Osteocyte (in vitro differentiated cells): Measurements from ENCODE around the gene USP17L18. TPM values are rescaled to one million over a fixed set of nuclear protein-coding genes. Genes with fewer than 3 reads are reported as not detected.
A peak's percentile ranks its signal among the peaks of the same experiment; 100 is the strongest.
"Not testable (repeated sequence)": the region's sequence is repeated elsewhere in the genome, so short reads cannot be mapped to it uniquely, and the experiment has no call there.

Source experiments
- DNase-seq: peaks from one replicate; pipeline ENCODE4 v3.0.0; 2021; ENCODE audit warnings: mixed read lengths; ENCODE audit not compliant: unreplicated experiment; ENCODE audit errors: extremely low spot score
- H3K27ac Mint-ChIP-seq: one replicate; pipeline ENCODE4 v1.8.0; 2021; ENCODE audit warnings: mild to moderate bottlenecking, mixed read lengths; ENCODE audit not compliant: unreplicated experiment
- H3K27me3 Mint-ChIP-seq: one replicate; pipeline ENCODE4 v1.8.0; 2021; ENCODE audit warnings: mixed read lengths; ENCODE audit not compliant: unreplicated experiment
- H3K36me3 Mint-ChIP-seq: one replicate; pipeline ENCODE4 v1.8.0; 2021; ENCODE audit warnings: mixed read lengths; ENCODE audit not compliant: unreplicated experiment
- H3K4me1 Mint-ChIP-seq: one replicate; pipeline ENCODE4 v1.8.0; 2021; ENCODE audit warnings: mixed read lengths; ENCODE audit not compliant: unreplicated experiment
- H3K4me3 Mint-ChIP-seq: one replicate; pipeline ENCODE4 v1.8.0; 2021; ENCODE audit warnings: mild to moderate bottlenecking, moderate library complexity, mixed read lengths; ENCODE audit not compliant: unreplicated experiment
- H3K9me3 Mint-ChIP-seq: one replicate; pipeline ENCODE4 v1.8.0; 2021; ENCODE audit warnings: mixed read lengths; ENCODE audit not compliant: unreplicated experiment
- long read RNA-seq: library from polyadenylated mRNA; unstranded; transcript quantifications from one replicate; pipeline ENCODE4 v2.0.0, GENCODE V29; 2021
- total RNA-seq: library from RNA; stranded (reverse); gene quantifications from 2 replicates; pipeline ENCODE4 v1.2.1, GENCODE V29; 2021

Gene USP17L18, protein sequence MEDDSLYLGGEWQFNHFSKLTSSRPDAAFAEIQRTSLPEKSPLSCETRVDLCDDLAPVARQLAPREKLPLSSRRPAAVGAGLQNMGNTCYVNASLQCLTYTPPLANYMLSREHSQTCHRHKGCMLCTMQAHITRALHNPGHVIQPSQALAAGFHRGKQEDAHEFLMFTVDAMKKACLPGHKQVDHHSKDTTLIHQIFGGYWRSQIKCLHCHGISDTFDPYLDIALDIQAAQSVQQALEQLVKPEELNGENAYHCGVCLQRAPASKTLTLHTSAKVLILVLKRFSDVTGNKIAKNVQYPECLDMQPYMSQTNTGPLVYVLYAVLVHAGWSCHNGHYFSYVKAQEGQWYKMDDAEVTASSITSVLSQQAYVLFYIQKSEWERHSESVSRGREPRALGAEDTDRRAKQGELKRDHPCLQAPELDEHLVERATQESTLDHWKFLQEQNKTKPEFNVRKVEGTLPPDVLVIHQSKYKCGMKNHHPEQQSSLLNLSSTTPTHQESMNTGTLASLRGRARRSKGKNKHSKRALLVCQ
- not detected in 2 replicates for total RNA-seq
- long read RNA-seq: 0 reads

DNA sequence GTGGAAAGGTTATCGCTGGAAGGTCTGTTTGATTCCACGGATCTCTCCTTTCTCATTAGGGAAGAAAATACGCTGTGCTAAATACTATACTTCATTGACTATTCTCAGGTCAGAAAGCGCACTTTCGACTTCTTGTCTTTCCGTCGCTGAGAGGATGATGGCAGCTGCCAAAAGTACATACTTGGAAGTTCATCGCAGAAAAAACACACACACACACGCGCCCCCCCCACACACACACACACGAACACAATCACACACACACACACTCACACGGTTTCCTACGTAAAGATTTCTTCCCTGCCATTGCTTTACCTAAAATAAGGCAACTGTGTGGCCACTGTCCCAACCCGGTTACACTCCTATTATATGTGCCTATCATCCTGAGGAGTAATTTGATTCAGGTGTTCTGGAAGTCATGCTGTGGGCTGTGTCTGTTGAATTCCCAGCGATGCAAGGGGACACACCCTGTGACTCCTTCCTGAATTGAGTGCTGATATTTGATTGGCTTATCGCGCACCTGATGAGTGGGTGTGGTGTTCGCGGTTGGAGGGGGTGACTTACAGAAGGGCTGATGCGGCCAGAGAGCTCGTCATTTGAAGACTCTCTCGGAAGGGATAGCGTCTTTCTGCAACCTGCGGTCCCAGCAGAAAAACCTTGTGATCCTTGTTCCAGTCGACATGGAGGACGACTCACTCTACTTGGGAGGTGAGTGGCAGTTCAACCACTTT is at the start of gene USP17L18:
USP17L18 (plus strand) TSS at position 678 of the 728 bp plus-strand sequence; CDS start at position 678, 0 bp downstream.
- not testable (repeated sequence) for H3K4me1 Mint-ChIP-seq, H3K27me3 Mint-ChIP-seq, H3K27ac Mint-ChIP-seq, H3K36me3 Mint-ChIP-seq, H3K9me3 Mint-ChIP-seq, H3K4me3 Mint-ChIP-seq
- peak; percentile 83 for DNase-seq

DNA sequence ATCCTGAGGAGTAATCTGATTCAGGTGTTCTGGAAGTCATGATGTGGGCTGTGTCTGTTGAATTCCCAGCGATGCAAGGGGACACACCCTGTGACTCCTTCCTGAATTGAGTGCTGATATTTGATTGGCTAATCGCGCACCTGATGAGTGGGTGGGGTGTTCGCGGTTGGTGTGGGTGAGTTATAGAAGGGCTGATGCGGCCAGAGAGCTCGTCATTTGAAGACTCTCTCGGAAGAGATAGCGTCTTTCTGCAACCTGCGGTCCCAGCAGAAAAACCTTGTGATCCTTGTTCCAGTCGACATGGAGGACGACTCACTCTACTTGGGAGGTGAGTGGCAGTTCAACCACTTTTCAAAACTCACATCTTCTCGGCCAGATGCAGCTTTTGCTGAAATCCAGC is 38.1 kb upstream of the USP17L18 start, which contains the start of gene USP17L10:
USP17L10 (plus strand) TSS at position 301 of the 400 bp plus-strand sequence; CDS start at position 301, 0 bp downstream.
- not testable (repeated sequence) for DNase-seq, H3K4me3 Mint-ChIP-seq, H3K36me3 Mint-ChIP-seq

DNA sequence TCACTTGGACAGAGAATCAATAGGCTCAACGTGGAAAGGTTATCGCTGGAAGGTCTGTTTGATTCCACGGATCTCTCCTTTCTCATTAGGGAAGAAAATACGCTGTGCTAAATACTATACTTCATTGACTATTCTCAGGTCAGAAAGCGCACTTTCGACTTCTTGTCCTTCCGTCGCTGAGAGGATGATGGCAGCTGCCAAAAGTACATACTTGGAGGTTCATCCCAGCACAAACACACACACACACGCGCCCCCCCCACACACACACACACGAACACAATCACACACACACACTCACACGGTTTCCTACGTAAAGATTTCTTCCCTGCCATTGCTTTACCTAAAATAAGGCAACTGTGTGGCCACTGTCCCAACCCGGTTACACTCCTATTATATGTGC is 33.7 kb upstream of the USP17L18 start:
- not testable (repeated sequence) for H3K4me1 Mint-ChIP-seq, H3K27ac Mint-ChIP-seq, H3K27me3 Mint-ChIP-seq, H3K4me3 Mint-ChIP-seq, H3K9me3 Mint-ChIP-seq, H3K36me3 Mint-ChIP-seq
- peak; percentile 2 for DNase-seq

More for the DNA sequence above, 38.1 kb upstream of the USP17L18 start, which contains the start of gene USP17L10:
- not testable (repeated sequence) for H3K27me3 Mint-ChIP-seq, H3K27ac Mint-ChIP-seq, H3K9me3 Mint-ChIP-seq, H3K4me1 Mint-ChIP-seq

DNA sequence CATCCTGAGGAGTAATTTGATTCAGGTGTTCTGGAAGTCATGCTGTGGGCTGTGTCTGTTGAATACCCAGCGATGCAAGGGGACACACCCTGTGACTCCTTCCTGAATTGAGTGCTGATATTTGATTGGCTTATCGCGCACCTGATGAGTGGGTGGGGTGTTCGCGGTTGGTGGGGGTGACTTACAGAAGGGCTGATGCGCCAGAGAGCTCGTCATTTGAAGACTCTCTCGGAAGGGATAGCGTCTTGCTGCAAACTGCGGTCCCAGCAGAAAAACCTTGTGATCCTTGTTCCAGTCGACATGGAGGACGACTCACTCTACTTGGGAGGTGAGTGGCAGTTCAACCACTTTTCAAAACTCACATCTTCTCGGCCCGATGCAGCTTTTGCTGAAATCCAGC is 33.3 kb upstream of the USP17L18 start, which contains the start of gene USP17L11:
USP17L11 (plus strand) TSS at position 301 of the 400 bp plus-strand sequence; CDS start at position 301, 0 bp downstream.
- not testable (repeated sequence) for H3K27ac Mint-ChIP-seq, H3K4me3 Mint-ChIP-seq, DNase-seq, H3K4me1 Mint-ChIP-seq, H3K36me3 Mint-ChIP-seq, H3K9me3 Mint-ChIP-seq, H3K27me3 Mint-ChIP-seq

DNA sequence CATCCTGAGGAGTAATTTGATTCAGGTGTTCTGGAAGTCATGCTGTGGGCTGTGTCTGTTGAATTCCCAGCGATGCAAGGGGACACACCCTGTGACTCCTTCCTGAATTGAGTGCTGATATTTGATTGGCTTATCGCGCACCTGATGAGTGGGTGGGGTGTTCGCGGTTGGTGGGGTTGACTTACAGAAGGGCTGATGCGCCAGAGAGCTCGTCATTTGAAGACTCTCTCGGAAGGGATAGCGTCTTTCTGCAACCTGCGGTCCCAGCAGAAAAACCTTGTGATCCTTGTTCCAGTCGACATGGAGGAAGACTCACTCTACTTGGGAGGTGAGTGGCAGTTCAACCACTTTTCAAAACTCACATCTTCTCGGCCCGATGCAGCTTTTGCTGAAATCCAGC is 28.6 kb upstream of the USP17L18 start, which contains the start of gene USP17L12:
USP17L12 (plus strand) TSS at position 301 of the 400 bp plus-strand sequence; CDS start at position 301, 0 bp downstream.
- not testable (repeated sequence) for DNase-seq, H3K36me3 Mint-ChIP-seq, H3K4me3 Mint-ChIP-seq, H3K27ac Mint-ChIP-seq, H3K9me3 Mint-ChIP-seq, H3K4me1 Mint-ChIP-seq, H3K27me3 Mint-ChIP-seq

DNA sequence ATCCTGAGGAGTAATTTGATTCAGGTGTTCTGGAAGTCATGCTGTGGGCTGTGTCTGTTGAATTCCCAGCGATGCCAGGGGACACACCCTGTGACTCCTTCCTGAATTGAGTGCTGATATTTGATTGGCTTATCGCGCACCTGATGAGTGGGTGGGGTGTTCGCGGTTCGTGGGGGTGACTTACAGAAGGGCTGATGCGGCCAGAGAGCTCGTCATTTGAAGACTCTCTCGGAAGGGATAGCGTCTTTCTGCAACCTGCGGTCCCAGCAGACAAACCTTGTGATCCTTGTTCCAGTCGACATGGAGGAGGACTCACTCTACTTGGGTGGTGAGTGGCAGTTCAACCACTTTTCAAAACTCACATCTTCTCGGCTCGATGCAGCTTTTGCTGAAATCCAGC is 23.8 kb upstream of the USP17L18 start, which contains the start of gene USP17L13:
USP17L13 (plus strand) TSS at position 301 of the 400 bp plus-strand sequence; CDS start at position 301, 0 bp downstream.
- not testable (repeated sequence) for H3K4me3 Mint-ChIP-seq, H3K27ac Mint-ChIP-seq, DNase-seq, H3K36me3 Mint-ChIP-seq, H3K9me3 Mint-ChIP-seq, H3K27me3 Mint-ChIP-seq, H3K4me1 Mint-ChIP-seq

DNA sequence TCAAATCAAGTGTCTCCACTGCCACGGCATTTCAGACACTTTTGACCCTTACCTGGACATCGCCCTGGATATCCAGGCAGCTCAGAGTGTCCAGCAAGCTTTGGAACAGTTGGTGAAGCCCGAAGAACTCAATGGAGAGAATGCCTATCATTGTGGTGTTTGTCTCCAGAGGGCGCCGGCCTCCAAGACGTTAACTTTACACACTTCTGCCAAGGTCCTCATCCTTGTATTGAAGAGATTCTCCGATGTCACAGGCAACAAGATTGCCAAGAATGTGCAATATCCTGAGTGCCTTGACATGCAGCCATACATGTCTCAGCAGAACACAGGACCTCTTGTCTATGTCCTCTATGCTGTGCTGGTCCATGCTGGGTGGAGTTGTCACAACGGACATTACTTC is 18.2 kb upstream of the USP17L18 start:
- peak; percentile 70 for DNase-seq
- not testable (repeated sequence) for H3K9me3 Mint-ChIP-seq

DNA sequence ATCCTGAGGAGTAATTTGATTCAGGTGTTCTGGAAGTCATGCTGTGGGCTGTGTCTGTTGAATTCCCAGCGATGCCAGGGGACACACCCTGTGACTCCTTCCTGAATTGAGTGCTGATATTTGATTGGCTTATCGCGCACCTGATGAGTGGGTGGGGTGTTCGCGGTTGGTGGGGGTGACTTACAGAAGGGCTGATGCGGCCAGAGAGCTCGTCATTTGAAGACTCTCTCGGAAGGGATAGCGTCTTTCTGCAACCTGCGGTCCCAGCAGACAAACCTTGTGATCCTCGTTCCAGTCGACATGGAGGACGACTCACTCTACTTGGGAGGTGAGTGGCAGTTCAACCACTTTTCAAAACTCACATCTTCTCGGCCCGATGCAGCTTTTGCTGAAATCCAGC is 14.3 kb upstream of the USP17L18 start, which contains the start of gene USP17L15:
USP17L15 (plus strand) TSS at position 301 of the 400 bp plus-strand sequence; CDS start at position 301, 0 bp downstream.
- H3K4me3 Mint-ChIP-seq, H3K4me1 Mint-ChIP-seq, H3K27me3 Mint-ChIP-seq, H3K27ac Mint-ChIP-seq, H3K9me3 Mint-ChIP-seq, H3K36me3 Mint-ChIP-seq, DNase-seq: not testable (repeated sequence)

More for the DNA sequence above, 18.2 kb upstream of the USP17L18 start:
- not testable (repeated sequence) for H3K4me3 Mint-ChIP-seq, H3K4me1 Mint-ChIP-seq, H3K36me3 Mint-ChIP-seq, H3K27ac Mint-ChIP-seq, H3K27me3 Mint-ChIP-seq

DNA sequence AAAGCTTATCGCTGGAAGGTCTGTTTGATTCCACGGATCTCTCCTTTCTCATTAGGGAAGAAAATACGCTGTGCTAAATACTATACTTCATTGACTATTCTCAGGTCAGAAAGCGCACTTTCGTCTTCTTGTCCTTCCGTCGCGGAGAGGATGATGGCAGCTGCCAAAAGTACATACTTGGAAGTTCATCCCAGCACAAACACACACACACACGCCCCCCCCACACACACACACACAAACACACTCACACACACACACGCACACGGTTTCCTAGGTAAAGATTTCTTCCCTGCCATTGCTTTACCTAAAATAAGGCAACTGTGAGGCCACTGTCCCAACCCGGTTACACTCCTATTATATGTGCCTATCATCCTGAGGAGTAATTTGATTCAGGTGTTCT is 10.0 kb upstream of the USP17L18 start:
- not testable (repeated sequence) for H3K4me1 Mint-ChIP-seq, H3K36me3 Mint-ChIP-seq, H3K27me3 Mint-ChIP-seq, H3K27ac Mint-ChIP-seq, H3K4me3 Mint-ChIP-seq, H3K9me3 Mint-ChIP-seq
- DNase-seq: peak; percentile 25

DNA sequence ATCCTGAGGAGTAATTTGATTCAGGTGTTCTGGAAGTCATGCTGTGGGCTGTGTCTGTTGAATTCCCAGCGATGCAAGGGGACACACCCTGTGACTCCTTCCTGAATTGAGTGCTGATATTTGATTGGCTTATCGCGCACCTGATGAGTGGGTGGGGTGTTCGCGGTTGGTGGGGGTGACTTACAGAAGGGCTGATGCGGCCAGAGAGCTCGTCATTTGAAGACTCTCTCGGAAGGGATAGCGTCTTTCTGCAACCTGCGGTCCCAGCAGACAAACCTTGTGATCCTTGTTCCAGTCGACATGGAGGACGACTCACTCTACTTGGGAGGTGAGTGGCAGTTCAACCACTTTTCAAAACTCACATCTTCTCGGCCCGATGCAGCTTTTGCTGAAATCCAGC is 4.9 kb upstream of the USP17L18 start, which contains the start of gene USP17L17:
USP17L17 (plus strand) TSS at position 301 of the 400 bp plus-strand sequence; CDS start at position 301, 0 bp downstream.
- H3K27ac Mint-ChIP-seq, H3K4me3 Mint-ChIP-seq, DNase-seq, H3K9me3 Mint-ChIP-seq, H3K36me3 Mint-ChIP-seq, H3K27me3 Mint-ChIP-seq, H3K4me1 Mint-ChIP-seq: not testable (repeated sequence)

DNA sequence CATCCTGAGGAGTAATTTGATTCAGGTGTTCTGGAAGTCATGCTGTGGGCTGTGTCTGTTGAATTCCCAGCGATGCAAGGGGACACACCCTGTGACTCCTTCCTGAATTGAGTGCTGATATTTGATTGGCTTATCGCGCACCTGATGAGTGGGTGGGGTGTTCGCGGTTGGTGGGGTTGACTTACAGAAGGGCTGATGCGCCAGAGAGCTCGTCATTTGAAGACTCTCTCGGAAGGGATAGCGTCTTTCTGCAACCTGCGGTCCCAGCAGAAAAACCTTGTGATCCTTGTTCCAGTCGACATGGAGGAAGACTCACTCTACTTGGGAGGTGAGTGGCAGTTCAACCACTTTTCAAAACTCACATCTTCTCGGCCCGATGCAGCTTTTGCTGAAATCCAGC is 4.6 kb downstream of the USP17L18 start, which contains the start of gene USP17L19:
USP17L19 (plus strand) TSS at position 301 of the 400 bp plus-strand sequence; CDS start at position 301, 0 bp downstream.
- not testable (repeated sequence) for H3K27me3 Mint-ChIP-seq, H3K27ac Mint-ChIP-seq, H3K36me3 Mint-ChIP-seq, DNase-seq, H3K4me3 Mint-ChIP-seq, H3K4me1 Mint-ChIP-seq, H3K9me3 Mint-ChIP-seq
